K562 (cell line): ENCODE measurements around the gene PRPSAP1. TPM values are rescaled to one million over a fixed set of nuclear protein-coding genes. Genes with fewer than 3 reads are reported as not detected.
A peak's percentile ranks its signal among the peaks of the same experiment; 100 is the strongest.

ENCODE experiments used
- ARHGAP35 ChIP-seq: fragments of 450-650 bp; IDR thresholded peaks from 2 replicates; pipeline ENCODE4 v1.6.1; 2018; ENCODE audit not compliant: partially characterized antibody
- BRD4 ChIP-seq: fragments of 200-600 bp; sonication (generic); IDR thresholded peaks from 2 replicates; pipeline ENCODE4 v1.6.1; 2017; ENCODE audit warnings: inconsistent platforms
- CBFA2T3 ChIP-seq: fragments of 450-650 bp; IDR thresholded peaks from 2 replicates; pipeline ENCODE4 v1.6.1; 2017
- HDAC8 ChIP-seq: fragments of 450-650 bp; IDR thresholded peaks from 2 replicates; pipeline ENCODE4 v1.6.1; 2016; ENCODE audit warnings: mild to moderate bottlenecking, missing genetic modification characterization, moderate library complexity, missing compliant biosample characterization
- MCM3 ChIP-seq: fragments of 450-650 bp; IDR thresholded peaks from 2 replicates; pipeline ENCODE4 v1.6.1; 2016
- NFRKB ChIP-seq: fragments of 450-650 bp; IDR thresholded peaks from 2 replicates; pipeline ENCODE4 v1.6.1; 2016; ENCODE audit warnings: low read depth
- PATZ1 ChIP-seq: fragments of 250-450 bp; sonication (Bioruptor Pico); IDR thresholded peaks from 2 replicates; pipeline ENCODE4 v1.5.0; 2020; ENCODE audit warnings: mild to moderate bottlenecking, borderline replicate concordance
- RBM39 ChIP-seq: fragments of 200-400 bp; formaldehyde crosslinking; optimal IDR thresholded peaks from 2 replicates; pipeline ENCODE3; 2018; ENCODE audit warnings: low read depth, low read length
- SMARCB1 ChIP-seq: IDR thresholded peaks from 2 replicates; pipeline ENCODE4 v1.6.1; 2011; ENCODE audit warnings: improper control_type of control experiment, low read depth; ENCODE audit not compliant: insufficient read length
- TCF3 ChIP-seq: sonication (generic); formaldehyde crosslinking; IDR thresholded peaks from 2 replicates; pipeline ENCODE4 v1.4.0; 2020; ENCODE audit warnings: mild to moderate bottlenecking, missing genetic modification reagents
- TEAD1 ChIP-seq, 2 experiments: fragments of 450-650 bp in 1 of 2; sonication (generic) in 1 of 2; formaldehyde crosslinking; IDR thresholded peaks; 2 replicates each; pipeline versions ENCODE4 v1.4.0 to v1.8.0; 2020 to 2022; ENCODE audit warnings: mild to moderate bottlenecking in 2 of 2, missing genetic modification reagents in 1 of 2
- THAP12 ChIP-seq: fragments of 250-450 bp; sonication (Bioruptor Pico); IDR thresholded peaks from 2 replicates; pipeline ENCODE4 v1.9.0; 2021; ENCODE audit warnings: mild to moderate bottlenecking, inconsistent platforms
- USF2 ChIP-seq: sonication (generic); formaldehyde crosslinking; IDR thresholded peaks from 2 replicates; pipeline ENCODE4 v1.5.0; 2020; ENCODE audit warnings: missing genetic modification reagents
- ZBTB9 ChIP-seq: fragments of 450-650 bp; formaldehyde crosslinking; IDR thresholded peaks from 2 replicates; pipeline ENCODE4 v1.4.0; 2020; ENCODE audit warnings: mild to moderate bottlenecking, moderate library complexity
- ZNF197 ChIP-seq: fragments of 200-800 bp; sonication (Bioruptor generic); IDR thresholded peaks from 2 replicates; pipeline ENCODE4 v1.6.1; 2016; ENCODE audit warnings: low read depth, missing genetic modification characterization, missing compliant biosample characterization
- ZNF449 ChIP-seq: fragments of 250-450 bp; sonication (Bioruptor Pico); IDR thresholded peaks from 2 replicates; pipeline ENCODE4 v1.8.0; 2022; ENCODE audit warnings: moderate library complexity, mild to moderate bottlenecking, inconsistent platforms
- polyA plus RNA-seq, 8 experiments: library from polyadenylated mRNA; depleted of rRNA in 4 of 8; stranded (reverse) in 5 of 8; unstranded in 3 of 8; fragments of >200 nt; fragmentation: Nextera tagmentation in 2 of 8; fragmentation: Illumina TruSeq in 1 of 8; extraction: Ambion mirVana in 2 of 8; extraction: Trizol in 1 of 8; gene quantifications; 2 replicates each; pipeline versions ENCODE4 v1.2.1 to v1.2.3, GENCODE V29; 2011 to 2014; ENCODE audit warnings: inconsistent platforms in 1 of 8, missing spikeins in 1 of 8
- total RNA-seq, 7 experiments: library from RNA; depleted of rRNA in 6 of 7; stranded (reverse); fragments of >200 nt in 6 of 7; fragmentation: Illumina TruSeq in 2 of 7; extraction: Trizol in 2 of 7; gene quantifications; 2 replicates each; pipeline versions ENCODE4 v1.2.1 to v1.2.3, GENCODE V29; 2011 to 2021; ENCODE audit warnings: low replicate concordance in 1 of 7

Gene PRPSAP1
- total and polyA plus RNA-seq, 9 of the 15 experiments (the other 6 are each of a cell fraction or from before 2014, with no cell fraction given): 21.9 to 77.1 (median 40.8) TPM

- no peak for TF ChIP-seq PATZ1
- TF ChIP-seq NFRKB: no peak
- no peak for TF ChIP-seq BRD4
- peak; percentile 63 for TF ChIP-seq TCF3 (CRISPR knock-in tag)
- TF ChIP-seq MCM3: no peak
- TF ChIP-seq ZNF449 (CRISPR knock-in tag): no peak
- TF ChIP-seq USF2: no peak
- TF ChIP-seq THAP12 (CRISPR knock-in tag): no peak
- TF ChIP-seq ZNF197 (CRISPR knock-in tag): no peak
- TF ChIP-seq HDAC8 (tag): no peak
- peak in 1 of 2 experiments; percentile 68; a peak in 1 of 4 replicates for TF ChIP-seq TEAD1 (CRISPR knock-in tag; IDR thresholded peaks at IDR 0.05)
- no peak for TF ChIP-seq ZBTB9 (CRISPR knock-in tag)
- peak; percentile 69 for TF ChIP-seq CBFA2T3
- TF ChIP-seq ARHGAP35: no peak
- TF ChIP-seq RBM39: no peak
- no peak for TF ChIP-seq SMARCB1
Observed at GRCh38 chr17:76384987-76385891, 31.5 kb upstream of the PRPSAP1 start (continued).
